ENCODE measurements around the gene UBE2M. TPM values are rescaled to one million over a fixed set of nuclear protein-coding genes. Genes with fewer than 3 reads are reported as not detected.
A peak's percentile ranks its signal among the peaks of the same experiment; 100 is the strongest.
"Not testable (repeated sequence)": the region's sequence is repeated elsewhere in the genome, so short reads cannot be mapped to it uniquely, and the experiment has no call there.

The UBE2M gene
- total RNA-seq, 1 donor from 2014 or later, result 45.5 TPM

GRCh38 chr19:58539169-58539559 is 19.2 kb downstream of the UBE2M start:
- DNase-seq, result not testable (repeated sequence)

GRCh38 chr19:58538257-58539168 is 19.9 kb downstream of the UBE2M start:
- DNase-seq, result no peak

- no peak for DNase-seq
Measured at GRCh38 chr19:58536852-58537798, 21.3 kb downstream of the UBE2M start.

- no peak for DNase-seq
Measured at GRCh38 chr19:58535857-58536256, 22.6 kb downstream of the UBE2M start.

- no peak for DNase-seq
Measured at GRCh38 chr19:58531034-58531840, 27.2 kb downstream of the UBE2M start.

- DNase-seq, result no peak
Measured at GRCh38 chr19:58529405-58529804, 29.0 kb downstream of the UBE2M start.

GRCh38 chr19:58522709-58523108 is 35.7 kb downstream of the UBE2M start:
- no peak for DNase-seq

GRCh38 chr19:58521651-58522050 is 36.8 kb downstream of the UBE2M start:
- DNase-seq, result no peak

- DNase-seq, result no peak
Measured at GRCh38 chr19:58520257-58520599, 38.2 kb downstream of the UBE2M start.

- peak; percentile 93 for DNase-seq
Measured at GRCh38 chr19:58519355-58520256, 38.8 kb downstream of the UBE2M start, which contains the start of gene ZBTB45. Gene ZBTB45, minus strand, starts transcription at chr19:58519810. Its CDS starts 2,137 bp downstream, at chr19:58517673.

- no peak for DNase-seq
Measured at GRCh38 chr19:58519087-58519354, 39.4 kb downstream of the UBE2M start.

GRCh38 chr19:58518256-58519086 is 39.9 kb downstream of the UBE2M start:
- DNase-seq, result no peak

GRCh38 chr19:58516964-58517833 is 41.2 kb downstream of the UBE2M start:
- no peak for DNase-seq

- no peak for DNase-seq
Measured at GRCh38 chr19:58516246-58516836, 42.1 kb downstream of the UBE2M start.

- no peak for DNase-seq
Measured at GRCh38 chr19:58515259-58515658, 43.2 kb downstream of the UBE2M start.

GRCh38 chr19:58514564-58515022 is 43.8 kb downstream of the UBE2M start:
- no peak for DNase-seq

- DNase-seq, result peak; percentile 82
Measured at GRCh38 chr19:58513694-58514563, 44.5 kb downstream of the UBE2M start.

GRCh38 chr19:58513213-58513693 is 45.2 kb downstream of the UBE2M start:
- no peak for DNase-seq
